NCI-H2227 (cell line): ENCODE measurements around the gene SMARCB1.
A peak's percentile ranks its signal among the peaks of the same experiment; 100 is the strongest.

Experiments used
- DNase-seq: peaks from one replicate; lab custom pipeline; 2025; ENCODE audit not compliant: unreplicated experiment; lab: John Stamatoyannopoulos, UW

Gene SMARCB1

DNA sequence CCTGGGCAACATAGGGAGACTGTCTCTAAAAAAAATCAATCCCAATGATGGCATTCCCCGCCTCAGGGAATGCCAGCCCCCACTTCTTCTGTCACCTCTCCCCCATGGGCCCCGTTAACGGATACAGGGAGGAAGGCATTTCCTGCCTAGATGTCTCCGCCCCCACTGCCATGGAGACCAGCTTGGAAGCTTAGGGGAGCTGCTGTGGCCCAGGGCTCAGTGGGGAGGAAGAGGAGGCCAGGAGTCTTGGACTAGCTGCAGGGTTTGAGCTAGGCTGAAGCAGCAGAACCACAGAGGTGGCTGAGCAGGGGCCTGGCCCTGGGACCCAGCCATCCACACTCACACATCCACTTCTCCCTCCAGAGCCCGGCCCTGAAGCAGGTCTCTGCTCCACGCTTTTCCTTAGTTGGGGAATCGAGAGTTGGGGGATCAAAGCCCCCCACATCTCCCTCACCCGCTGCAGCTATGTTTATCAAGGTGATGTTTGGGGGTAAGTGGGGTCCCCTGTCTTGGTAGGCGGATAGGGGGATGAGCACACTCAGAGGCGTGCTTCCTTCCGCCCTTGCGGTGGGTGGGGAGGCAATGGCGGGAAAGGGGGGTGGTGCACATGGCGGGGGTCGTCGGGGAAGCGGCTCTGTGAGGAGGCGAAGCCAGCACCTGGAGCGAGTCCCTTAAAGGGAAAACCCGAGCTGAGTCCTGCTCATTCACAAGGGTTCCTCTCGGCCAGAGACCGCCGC lies 23.8 kb upstream of the SMARCB1 start, which contains the start of gene C22orf15:
Gene C22orf15, plus strand, starts transcription at position 149 of the 737 bp plus-strand sequence. Its CDS starts 317 bp downstream, at position 466.
- no peak for DNase-seq

DNA sequence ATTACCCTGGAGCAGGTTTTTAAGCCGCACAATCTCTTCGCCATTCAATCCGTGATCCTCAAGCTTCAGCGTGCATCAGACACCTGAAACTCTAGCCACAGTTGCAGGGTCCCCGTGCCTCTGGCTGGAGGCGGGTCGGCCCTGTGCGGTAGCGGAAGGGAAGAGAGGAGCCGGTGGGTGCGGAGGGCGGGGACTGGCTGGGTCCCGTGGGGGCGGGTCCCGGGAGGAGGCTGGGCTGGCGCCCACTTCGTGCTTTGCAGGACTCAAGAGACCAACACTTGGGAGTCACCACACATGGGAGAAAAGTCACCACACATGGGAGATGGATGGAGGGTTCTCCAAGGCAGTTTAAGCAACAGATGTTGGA lies 23.2 kb upstream of the SMARCB1 start:
- no peak for DNase-seq

- no peak for DNase-seq
These were observed 22.8 kb upstream of the SMARCB1 start for GRCh38 chr22:23763954-23764353.

DNA sequence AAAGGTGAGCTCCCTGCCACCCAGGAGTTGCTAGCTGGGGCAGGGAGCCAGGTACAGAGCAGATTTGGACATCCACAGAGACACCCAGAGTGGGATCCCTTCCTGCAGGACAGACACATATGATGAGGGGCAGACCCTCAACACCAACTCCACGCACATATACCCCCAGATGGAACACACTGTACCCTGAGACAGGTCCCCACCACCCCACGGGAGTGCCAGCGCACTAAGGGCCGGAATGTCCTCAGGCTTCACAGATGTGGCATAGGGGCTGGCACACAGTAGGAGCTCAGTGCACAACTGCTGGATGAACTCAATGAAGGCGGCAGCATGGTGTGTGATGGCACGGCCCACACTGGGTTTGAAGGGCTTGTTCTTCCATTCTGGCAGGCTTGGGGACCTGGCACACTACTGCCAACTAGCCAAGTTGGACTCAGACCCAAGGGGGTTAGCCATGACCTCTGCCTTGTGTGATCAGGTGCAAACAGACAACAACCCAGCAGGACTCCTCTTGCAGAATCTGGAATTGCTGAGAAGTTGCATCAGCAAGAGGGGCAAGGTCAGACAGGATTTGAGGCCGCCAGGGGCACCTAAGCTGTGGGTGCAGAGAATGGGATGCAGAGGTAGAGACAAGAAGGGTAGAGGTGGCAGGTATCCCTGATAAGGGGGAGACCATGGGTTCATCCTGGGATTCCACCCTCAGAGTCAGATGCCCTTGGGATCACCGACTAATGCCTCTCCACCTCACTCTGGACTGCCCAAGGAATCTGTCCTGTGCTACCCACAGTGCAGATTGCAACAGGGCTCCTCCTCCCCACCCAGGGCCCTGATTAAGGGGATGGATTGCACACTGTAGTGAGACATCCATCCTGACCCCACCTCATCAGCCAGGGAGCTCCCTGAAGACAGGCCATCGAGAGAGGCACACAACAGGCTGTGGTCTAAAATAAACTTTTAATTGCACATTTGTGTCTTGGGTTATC lies 21.6 kb upstream of the SMARCB1 start:
- DNase-seq = no peak

DNA sequence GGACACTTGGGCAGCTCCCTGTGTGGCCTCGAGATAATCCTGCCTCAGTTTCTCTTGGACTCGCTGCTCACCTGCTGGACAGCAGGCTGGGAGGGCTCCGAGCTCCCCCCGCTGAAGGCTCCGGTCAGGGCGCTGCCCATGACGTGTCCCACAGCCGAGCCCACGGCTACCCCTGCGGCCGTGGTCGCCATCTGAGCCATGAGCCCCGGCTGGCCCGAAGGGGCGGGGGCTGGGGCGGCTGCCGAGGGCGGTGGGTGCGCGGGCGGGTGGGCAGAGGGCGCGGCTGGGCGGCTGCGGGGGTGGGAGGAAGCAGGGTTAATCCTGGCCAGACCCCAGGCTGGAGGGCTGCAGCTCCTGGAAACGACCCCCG lies 19.5 kb upstream of the SMARCB1 start:
- no peak for DNase-seq

GRCh38 chr22:23767673-23768548 lies 18.9 kb upstream of the SMARCB1 start, which contains the start of gene CHCHD10:
CHCHD10 (minus strand) TSS chr22:23767972; CDS start chr22:23767874, 98 bp downstream.
- DNase-seq = peak; percentile 81

DNA sequence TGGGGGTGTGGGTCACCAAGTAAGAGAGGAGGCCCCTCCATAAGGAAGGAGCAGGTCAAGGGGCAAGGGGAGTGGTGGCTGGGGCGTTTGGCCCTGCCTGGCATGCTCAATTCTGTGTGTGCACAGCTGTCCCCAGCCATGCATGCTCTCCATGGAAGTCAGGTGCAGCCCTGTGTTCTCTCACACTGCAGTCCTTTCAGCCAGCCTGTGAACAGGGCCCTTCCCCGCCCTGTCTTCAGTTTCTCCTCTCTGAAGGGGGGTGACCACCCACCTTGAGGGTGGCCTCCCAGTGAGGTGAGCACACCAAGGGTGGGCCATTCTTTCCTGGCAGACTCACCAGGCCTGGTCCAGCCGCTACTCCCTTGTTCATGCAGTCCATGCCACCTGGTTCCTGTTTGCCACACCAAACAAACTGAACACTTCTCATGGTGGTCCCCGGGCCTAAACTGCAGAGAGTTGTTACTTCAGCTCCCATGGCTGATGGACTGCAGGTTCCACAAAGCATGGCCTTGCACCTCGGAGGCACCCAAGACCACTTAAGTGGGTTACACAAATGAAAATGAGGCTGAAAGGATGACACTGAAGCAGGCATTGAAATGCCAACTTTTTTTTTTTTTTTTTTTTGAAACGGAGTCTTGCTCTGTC lies 17.3 kb upstream of the SMARCB1 start:
- DNase-seq = no peak

GRCh38 chr22:23772315-23772648 lies 14.5 kb upstream of the SMARCB1 start:
- no peak for DNase-seq

GRCh38 chr22:23772649-23773473 lies 13.9 kb upstream of the SMARCB1 start, which contains the start of gene MMP11:
MMP11 (plus strand) TSS chr22:23772849; CDS start chr22:23772871, 22 bp downstream.
- DNase-seq = peak; percentile 47

GRCh38 chr22:23773483-23774113 lies 13.2 kb upstream of the SMARCB1 start:
- DNase-seq = no peak

- DNase-seq = no peak
These were observed 12.4 kb upstream of the SMARCB1 start for GRCh38 chr22:23774114-23774921.

DNA sequence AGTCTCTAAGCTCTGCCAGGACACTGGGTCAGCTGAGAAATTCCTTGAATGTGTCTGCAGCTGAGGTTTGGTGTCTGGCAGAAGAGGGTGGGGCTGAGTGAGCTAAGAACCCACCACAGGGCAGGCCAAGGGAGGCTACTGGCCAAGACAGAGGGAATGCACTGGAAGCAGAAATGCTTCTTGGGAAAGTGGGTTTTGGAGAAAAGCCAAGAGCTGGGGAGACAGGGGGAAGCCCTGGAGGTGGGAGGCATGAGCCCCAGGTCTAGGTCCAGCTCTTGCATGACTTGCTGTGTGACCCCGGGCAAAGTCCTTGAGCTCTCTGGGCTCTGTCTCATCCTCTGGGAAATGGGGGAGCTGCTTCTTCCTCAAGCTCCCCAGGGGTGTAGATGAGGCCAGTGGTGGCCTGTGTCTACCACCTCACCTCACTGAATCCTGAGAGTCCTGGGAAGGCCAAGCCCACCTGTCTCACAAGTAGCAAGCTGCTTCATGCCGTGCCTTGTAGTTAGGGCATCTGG lies 11.8 kb upstream of the SMARCB1 start:
- no peak for DNase-seq

DNA sequence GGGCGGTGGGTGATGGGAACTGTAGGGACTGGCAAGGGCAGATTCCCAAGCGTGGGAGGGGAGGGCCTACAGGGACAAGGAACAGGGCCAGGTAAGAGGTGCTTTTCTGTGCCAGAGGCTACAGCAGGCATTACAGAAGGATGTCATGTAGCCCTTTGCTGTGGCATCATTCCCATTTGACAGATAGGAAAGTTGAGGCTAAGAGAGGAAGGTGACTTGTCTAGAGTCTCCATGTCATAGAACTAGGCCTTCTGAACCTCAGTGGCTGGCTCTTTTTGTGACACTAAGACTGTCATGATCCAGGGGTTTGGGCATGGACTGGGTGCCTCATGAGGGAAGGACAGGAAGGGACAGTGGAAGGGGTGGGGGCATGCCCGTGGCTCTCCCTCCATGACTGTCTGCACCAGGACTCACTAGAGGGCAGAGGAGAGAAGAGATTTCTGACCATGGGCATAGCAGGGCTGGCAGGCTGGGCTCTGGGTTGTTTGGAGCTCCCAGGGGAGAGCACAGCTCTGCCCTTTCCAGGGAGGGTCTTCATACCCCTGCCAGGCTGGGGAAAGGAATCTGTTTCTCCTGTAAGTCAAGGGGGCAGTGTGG lies 10.9 kb upstream of the SMARCB1 start:
- no peak for DNase-seq

DNA sequence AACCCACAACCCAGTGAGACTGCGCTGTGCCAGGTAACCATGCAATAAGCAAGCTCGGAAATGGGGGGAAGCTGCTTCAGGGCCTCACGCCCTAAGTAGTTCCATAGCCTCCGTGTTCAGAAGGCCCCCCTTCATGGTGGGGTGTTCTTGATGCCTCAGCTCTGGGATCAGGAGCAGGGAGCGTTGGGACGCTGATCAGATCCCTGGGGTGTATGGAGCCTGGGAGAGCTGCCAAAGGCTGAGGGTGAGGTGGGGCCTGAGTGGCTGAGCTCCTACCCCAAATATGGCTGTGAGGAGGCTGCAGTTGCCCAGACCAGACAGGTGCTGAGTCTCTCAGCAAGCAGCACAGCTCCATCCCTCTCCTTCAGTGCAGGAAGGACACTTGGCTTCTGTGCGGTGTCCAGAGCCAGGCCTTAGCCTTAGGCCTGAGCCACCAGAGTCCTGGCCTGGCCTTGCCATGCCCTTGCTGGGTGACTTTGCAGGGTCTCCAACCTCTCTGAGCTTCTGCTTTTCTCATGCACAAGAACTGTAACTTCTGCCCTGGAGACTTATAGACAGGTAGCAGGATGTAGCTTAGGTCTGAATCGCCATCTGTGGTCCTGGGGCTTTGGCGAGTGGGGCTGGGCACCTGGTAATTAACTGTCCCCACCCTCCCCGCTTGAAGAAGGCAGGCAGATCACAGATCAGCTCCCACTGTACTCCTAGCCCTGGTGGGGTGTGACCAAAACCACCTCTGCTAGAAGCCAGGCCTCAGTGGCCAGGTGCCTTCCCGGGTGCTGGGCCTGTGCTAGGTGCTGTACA lies 8.8 kb upstream of the SMARCB1 start:
- no peak for DNase-seq

- no peak for DNase-seq
These were observed 8.2 kb upstream of the SMARCB1 start for GRCh38 chr22:23778577-23778900.

DNA sequence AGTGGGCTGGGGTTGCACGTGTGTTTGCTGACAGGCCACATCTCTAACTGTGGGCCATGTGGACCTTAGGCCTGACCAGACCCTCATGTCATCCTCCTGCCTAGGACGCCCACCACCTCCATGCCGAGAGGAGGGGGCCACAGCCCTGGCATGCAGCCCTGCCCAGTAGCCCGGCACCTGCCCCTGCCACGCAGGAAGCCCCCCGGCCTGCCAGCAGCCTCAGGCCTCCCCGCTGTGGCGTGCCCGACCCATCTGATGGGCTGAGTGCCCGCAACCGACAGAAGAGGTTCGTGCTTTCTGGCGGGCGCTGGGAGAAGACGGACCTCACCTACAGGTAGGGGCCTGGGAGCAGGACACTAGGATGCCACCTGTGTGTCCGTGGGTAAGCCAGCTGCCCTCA lies 7.7 kb upstream of the SMARCB1 start:
- no peak for DNase-seq

DNA sequence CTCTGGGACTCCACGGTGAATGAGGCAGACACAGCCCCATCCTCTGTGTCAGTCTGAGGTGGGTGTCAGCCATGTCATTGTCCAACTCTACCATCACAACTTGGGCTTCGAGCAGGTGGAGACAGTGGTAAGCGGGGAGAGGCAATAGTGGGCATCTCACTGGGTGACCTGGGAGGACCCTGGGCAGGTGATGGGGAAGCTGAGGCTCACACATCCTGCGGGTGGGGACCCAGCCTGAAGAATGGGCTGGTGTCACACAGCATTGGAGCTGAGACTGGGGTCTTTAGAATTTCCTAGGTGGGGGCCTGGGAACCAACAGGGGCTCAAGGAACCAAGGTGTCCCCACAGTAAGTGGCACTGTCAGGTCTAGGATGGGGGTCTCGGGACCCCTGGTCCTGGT lies 7.0 kb upstream of the SMARCB1 start:
- DNase-seq = no peak
